GM21390 (cell line): ENCODE data around the gene ADRA2B.
A peak's percentile ranks its signal among the peaks of the same experiment; 100 is the strongest.
"Not testable (repeated sequence)": the region's sequence is repeated elsewhere in the genome, so short reads cannot be mapped to it uniquely, and the experiment has no call there.

Source experiments
- ATAC-seq: cut with Tn5 transposase; IDR thresholded peaks from one replicate; pipeline ENCODE4 v1.9.1; 2021; ENCODE audit not compliant: unreplicated experiment

Gene ADRA2B

GRCh38 chr2:96116424-96116878 is at the start of gene ADRA2B:
Gene ADRA2B (minus strand): TSS chr2:96116571. CDS start chr2:96116149, 422 bp downstream.
- peak; percentile 42 for ATAC-seq

- ATAC-seq: peak; percentile 71
These were observed 48.3 kb upstream of the ADRA2B start for GRCh38 chr2:96164459-96165184.

GRCh38 chr2:96163768-96164429 is 47.5 kb upstream of the ADRA2B start:
- peak; percentile 56 for ATAC-seq

- peak; percentile 2 for ATAC-seq
These were observed 47.0 kb upstream of the ADRA2B start for GRCh38 chr2:96163415-96163767.

GRCh38 chr2:96161898-96162297 is 45.5 kb upstream of the ADRA2B start:
- ATAC-seq: no peak

- not testable (repeated sequence) for ATAC-seq
These were observed 44.0 kb upstream of the ADRA2B start for GRCh38 chr2:96160366-96160765.

GRCh38 chr2:96159084-96159830 is 42.9 kb upstream of the ADRA2B start:
- ATAC-seq: no peak

- no peak for ATAC-seq
These were observed 42.2 kb upstream of the ADRA2B start for GRCh38 chr2:96158554-96158940.

- ATAC-seq: peak; percentile 59
These were observed 41.5 kb upstream of the ADRA2B start for GRCh38 chr2:96157649-96158553.

GRCh38 chr2:96156926-96157648 is 40.7 kb upstream of the ADRA2B start:
- ATAC-seq: peak; percentile 33

- no peak for ATAC-seq
These were observed 39.8 kb upstream of the ADRA2B start for GRCh38 chr2:96156011-96156820.

- no peak for ATAC-seq
These were observed 38.4 kb upstream of the ADRA2B start for GRCh38 chr2:96154506-96155380.

GRCh38 chr2:96153991-96154431 is 37.6 kb upstream of the ADRA2B start:
- no peak for ATAC-seq

GRCh38 chr2:96153291-96153713 is 36.9 kb upstream of the ADRA2B start:
- ATAC-seq: no peak

- no peak for ATAC-seq
These were observed 36.2 kb upstream of the ADRA2B start for GRCh38 chr2:96152304-96153161.

- ATAC-seq: no peak
These were observed 35.4 kb upstream of the ADRA2B start for GRCh38 chr2:96151595-96152303.
